Stimulated activated CD8-positive, alpha-beta memory T cell treated with anti-CD3 and anti-CD28 coated beads, Interleukin-4, amount 100 ng/mL, for 48 hours (primary cell): Measurements from ENCODE around the gene ISG20.
"Not testable (repeated sequence)": the region's sequence is repeated elsewhere in the genome, so short reads cannot be mapped to it uniquely, and the experiment has no call there.

Source experiments
- DNase-seq: peaks from one replicate; pipeline ENCODE4 v3.0.0-alpha.2; 2020

Gene ISG20

GRCh38 chr15:88619796-88620195 is 19.0 kb upstream of the ISG20 start:
- no peak for DNase-seq

DNA sequence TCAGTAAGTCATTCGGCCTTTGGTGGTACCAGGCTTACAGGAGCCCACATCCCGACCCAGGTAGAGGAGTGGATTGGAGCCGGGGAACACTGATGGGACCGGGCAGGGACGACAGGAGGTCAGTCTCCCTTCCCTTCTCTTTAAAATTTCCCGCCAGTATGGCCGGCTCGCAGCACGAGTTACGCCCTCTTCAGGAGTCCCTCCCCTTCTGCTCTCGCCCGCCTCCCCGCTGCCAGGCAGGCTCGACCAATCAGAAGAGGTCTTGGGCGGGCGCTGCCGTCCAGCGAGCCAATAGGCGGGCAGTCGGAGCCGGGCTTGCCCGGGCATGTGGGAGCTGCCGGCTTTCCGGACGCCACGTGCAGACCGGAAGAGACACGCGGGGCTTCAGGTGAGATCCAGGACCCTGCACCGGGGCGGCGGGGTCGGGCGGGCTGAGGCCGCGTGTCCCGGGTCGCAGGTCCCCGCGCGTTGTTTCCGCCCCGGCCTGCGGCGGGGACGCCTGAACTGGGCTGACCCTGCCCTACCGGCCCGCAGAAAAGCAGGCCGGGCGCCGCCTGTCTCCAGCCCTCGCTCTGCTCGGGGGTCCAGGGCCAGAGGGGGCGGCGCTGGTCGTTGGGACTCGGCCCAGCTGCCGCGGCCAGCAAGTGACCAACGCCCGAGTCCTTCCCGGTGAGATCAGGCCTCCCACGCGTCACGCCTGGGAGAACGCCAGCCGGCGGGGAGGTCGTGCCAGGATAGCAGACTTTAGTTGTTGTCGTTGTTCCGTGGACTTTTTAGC is 17.6 kb upstream of the ISG20 start, which contains the start of gene AEN:
TSS of gene AEN (plus strand) at position 346 of the 778 bp plus-strand sequence. CDS start 4,870 bp downstream, outside the sequence.
- DNase-seq = peak; percentile 94

DNA sequence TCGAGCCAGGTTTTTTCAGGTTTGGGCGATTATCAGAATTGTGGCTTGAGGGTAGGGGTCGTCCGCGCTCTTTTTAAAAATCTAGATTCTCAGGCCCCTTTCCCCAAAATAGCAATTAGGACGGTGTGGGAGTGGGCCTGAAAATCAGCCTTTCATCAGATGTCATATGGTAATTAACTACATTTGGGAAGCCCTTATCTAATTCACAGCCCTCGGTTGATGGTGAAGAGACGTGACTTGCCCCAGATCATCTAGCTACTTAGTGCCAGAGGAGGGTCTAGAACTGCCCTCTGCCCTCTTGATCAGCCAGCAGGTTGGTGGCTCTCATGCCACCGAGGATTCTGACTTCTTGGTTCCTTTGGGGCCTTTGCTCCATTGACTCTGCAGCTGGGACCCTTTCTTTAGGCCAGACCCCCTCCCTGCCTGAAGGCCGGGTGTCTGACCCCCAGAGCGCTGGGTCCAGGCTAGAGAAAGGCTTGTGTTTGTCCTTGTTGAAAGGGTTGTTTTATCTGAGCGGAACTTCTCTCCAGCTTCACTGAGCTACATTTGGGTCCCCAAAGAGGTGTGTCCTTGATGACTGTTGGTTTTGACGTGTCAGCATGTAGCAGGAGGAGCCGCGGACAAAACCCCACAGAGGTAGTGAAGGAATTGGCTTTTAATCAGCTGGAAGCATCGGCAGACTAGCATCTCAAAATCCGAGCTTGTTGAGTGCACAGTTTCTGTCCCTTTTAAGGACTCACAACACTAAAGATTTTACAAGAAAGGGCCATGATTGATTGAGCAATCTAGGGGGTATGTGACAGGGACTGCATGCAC is 16.8 kb upstream of the ISG20 start:
- peak; percentile 66 for DNase-seq

GRCh38 chr15:88622605-88622975 is 16.2 kb upstream of the ISG20 start:
- no peak for DNase-seq

GRCh38 chr15:88623061-88623460 is 15.8 kb upstream of the ISG20 start:
- DNase-seq = peak; percentile 75

GRCh38 chr15:88623632-88624031 is 15.2 kb upstream of the ISG20 start:
- DNase-seq = no peak

DNA sequence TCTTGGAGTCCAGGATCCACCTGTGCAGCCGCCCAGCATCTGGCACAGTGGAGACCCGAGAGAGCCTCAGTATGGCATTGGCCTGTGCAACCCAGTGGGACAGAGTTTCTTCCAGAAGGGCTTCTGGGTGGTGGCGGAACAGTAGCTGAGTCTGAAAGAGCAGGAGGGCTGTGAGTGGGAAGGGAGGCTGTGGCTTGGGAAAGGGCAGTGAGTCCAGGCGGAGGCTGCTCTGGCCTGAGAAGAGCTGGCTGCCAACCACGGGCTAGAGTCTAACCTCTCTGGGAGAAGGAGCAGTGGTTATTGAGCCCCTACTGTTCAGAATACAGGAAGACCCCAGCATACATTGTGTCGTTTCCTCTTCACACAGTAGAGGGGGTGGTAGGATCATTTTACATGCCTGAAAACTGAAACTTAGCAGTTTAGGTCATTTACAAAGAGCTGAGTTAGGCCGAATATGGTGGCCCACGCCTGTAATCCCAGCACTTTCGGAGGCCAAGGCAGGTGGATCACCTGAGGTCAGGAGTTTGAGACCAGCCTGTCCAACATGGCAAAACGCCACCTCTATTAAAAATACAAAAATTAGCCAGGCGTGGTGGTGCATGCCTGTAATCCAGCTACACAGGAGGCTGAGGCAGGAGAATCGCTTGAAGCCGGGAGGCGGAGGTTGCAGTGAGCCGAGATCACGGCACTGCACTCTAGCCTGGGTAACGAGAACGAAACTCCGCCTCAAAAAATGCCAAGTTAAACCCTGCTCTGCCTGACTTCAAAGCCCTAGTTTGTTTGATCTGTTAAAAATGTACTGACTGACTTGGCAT is 14.5 kb upstream of the ISG20 start:
- DNase-seq = no peak

GRCh38 chr15:88624971-88625490 is 13.8 kb upstream of the ISG20 start:
- DNase-seq = no peak

- DNase-seq = no peak
These were observed 12.7 kb upstream of the ISG20 start for GRCh38 chr15:88625943-88626741.

DNA sequence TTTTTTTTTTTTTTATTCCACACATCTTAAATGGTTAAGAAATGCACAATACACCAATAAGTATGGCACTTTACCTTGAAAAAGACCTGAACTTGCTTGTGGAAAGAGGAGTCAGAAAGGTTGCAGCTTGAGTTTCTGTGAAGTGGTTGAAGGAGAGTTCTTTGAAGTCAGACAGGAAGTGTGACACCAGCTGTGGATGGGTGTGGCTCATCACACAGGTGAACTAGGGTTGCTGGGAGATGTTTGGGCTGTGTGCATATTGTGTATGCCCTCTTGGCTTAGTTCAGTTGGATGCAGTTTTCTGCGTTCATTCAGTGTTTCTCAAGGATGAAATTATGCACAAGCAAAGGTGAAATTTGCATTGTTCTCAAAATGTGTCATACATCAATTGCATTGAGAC is 11.4 kb upstream of the ISG20 start:
- DNase-seq = peak; percentile 60

DNA sequence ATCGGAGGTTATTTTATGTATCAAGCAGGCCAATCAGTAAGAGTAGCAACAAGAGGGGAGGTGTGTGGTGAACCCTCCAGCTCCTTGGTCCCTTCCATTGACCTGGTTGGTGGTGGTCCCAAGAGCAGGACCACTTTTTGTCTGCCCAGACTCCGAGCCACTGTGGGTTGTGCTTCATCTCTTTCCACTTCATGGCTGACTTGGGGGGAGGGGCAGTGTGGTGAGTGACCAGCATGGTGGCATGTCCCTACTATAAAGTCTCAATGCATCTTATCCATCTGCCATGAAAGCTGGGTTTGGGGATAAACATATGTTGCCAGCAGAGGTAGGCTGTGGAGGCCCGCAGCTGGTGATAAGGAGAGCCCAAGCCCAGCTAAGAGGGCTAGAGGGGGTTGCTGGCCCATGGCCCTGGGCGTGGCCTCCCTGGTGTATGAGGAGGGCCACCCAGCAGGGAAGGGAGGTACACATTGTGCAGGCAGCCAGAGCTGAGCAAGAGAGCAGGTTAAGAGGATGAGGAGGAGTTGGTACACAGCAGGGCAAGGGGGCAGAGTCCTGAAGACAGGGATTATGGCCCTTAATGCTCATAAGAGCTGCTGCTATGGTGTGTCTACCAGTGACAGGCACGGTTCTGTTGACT is 10.7 kb upstream of the ISG20 start:
- no peak for DNase-seq

- DNase-seq = no peak
These were observed 9.7 kb upstream of the ISG20 start for GRCh38 chr15:88629071-88629470.

- no peak for DNase-seq
These were observed 8.6 kb upstream of the ISG20 start for GRCh38 chr15:88630141-88630721.

DNA sequence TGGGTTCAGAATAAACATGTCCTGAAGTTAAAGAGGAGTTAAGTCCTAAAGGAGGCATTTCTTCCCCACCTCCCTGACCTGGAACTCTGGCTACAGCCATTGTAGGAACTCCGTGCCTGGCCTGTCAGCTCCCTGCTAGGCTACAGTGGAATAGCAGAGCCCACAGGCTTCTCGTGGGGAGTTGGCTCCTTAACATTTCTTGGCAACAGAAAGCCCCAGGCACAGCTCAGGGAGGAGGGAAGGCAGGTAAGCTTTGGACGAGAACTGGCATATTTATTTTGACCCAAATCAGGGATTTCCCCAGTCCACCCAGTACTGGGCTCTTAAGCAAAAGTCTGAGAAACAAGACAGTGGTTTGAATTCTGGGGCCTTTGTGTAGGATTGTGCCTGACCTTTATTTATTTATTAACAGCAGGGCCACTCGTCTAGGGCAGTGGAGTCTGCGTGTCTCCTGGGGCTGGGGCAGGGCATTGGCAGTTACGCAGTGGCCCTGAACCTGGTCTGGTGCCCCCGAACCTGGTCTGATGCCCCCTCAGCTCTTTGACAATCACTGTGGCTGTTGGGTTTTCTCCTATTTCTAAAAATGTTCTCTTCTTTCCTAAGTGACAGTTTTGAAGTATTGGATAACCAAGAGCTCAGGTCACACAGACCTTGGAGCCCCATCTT is 7.9 kb upstream of the ISG20 start:
- no peak for DNase-seq

DNA sequence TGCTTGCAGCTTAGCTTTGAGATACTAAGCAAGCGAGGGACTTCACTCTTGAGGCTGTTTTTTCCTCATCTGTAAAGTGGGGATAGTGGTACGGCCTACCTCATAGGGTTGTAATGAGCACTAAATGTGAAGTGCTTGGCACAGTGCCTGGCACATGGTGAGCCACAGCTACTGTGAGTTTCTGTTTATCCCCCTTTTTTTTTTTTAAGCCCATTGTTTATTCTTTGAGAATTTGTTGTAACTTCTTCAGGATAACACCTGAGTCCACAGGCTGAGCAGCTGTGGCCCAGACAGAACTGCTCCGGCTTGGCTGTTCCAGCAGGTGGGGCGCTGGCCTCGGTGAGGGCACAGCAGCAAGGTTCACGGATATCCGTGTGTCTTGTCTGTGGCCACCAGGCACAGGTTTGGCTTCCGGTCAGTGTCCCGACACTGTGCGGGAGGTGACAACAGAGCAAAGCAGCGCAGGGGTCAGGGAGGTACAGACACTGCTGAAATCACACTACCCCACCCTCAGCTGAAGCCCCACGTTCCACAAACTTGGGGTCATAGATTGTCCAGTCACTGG is 7.3 kb upstream of the ISG20 start:
- DNase-seq = no peak

DNA sequence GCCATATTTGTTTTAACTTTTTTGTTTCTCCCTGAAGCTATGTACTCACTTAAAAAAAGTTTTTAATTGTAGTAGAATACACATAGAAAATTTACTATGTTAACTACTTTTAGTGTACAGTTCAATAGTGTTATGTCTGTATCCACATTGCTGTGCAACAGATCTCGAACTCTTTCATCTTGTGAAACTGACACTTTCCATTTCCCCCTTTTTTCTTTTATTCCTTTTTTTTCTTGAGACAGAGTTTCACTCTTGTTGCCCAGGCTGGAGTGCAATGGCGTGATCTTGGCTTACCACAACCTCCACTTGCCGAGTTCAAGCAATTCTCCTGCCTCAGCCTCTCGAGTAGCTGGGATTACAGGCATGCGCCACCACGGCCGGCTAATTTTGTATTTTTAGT is 6.0 kb upstream of the ISG20 start:
- DNase-seq = not testable (repeated sequence)

DNA sequence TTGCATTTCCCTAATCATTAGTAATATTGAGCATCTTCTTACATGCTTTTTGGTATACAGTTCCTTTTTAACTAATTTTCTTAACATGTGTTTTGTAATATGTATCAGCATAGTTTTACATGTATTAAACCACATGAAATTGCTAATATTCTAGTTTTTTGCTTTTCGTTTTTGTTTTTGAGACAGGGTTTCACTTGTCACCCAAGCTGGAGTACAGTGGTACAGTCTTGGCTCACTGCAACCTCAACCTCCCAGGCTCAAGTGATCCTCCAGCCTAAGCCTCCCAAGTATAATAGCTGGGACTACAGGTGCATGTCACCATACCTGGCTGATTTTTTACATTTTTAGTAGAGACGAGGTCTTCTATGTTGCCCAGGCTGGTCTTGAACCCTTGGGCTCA is 4.4 kb upstream of the ISG20 start:
- no peak for DNase-seq

GRCh38 chr15:88635318-88635717 is 3.5 kb upstream of the ISG20 start:
- DNase-seq = no peak

GRCh38 chr15:88636050-88636449 is 2.8 kb upstream of the ISG20 start:
- peak; percentile 62 for DNase-seq

- DNase-seq = no peak
These were observed 2.2 kb upstream of the ISG20 start for GRCh38 chr15:88636654-88637053.
